ENCODE measurements around the gene IRAK1. TPM values are rescaled to one million over a fixed set of nuclear protein-coding genes. Genes with fewer than 3 reads are reported as not detected.

IRAK1 gene
- total and polyA plus RNA-seq, 10 of the 15 experiments (the other 5 are each of a cell fraction or from before 2014, with no cell fraction given): 4.2 to 136 (median 39.5) TPM

DNA sequence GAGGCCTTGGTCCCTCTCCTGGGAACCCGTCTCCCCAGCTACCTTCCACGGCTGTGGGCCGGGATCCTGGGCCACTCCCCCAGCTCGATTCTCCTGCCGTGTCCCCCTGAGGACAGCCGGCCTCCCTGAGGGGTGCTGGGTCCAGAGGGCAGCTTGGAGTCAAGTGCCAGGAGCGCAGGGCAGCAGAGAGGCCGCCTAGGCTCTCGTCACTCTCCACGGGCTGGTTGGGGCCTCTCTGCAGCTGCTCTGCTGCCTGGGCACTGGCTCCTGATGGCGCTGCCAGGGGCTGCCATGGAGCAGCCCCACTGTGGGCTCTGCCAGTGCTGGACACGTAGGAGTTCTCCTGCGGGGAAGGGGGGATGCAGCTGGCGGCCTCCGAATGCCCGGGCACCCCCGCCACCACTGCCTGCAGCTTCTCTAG lies 6.7 kb downstream of the IRAK1 start:
- no peaks in the 10 kb centered on the region for H4K20me1 ChIP-seq (ENCODE audit: control insufficient read depth, insufficient read depth)
- RAD21 ChIA-PET (ENCODE audit: unreplicated experiment): interaction anchor here (0.5 to 2.6 kb wide), 7 partner anchors 10 to 68 kb away, joined by 3 to 8 read pairs (median 4); no protein-coding TSS in a partner anchor
- ATAC-seq: no peak
- 0 out of 2 replicates have a peak, but pooled peaks have one; percentile 14 for TF ChIP-seq POLR2AphosphoS5 (IDR thresholded peaks at IDR 0.05; ENCODE audit: low read length)
- TF ChIP-seq SUPT20H (IDR thresholded peaks at IDR 0.05; ENCODE audit: borderline replicate concordance, control insufficient read depth, low read depth, low read length): no peak
- CTCF ChIA-PET: interaction anchor here (0.8 to 5.6 kb wide), 20 partner anchors 8 to 123 kb away, joined by 3 to 35 read pairs (median 5); partner anchors contain the start of genes ARHGAP4 and HCFC1
- no peak for DNase-seq (ENCODE audit: low read depth, low spot score)
- peaks cover 6% of the 10 kb centered on the region for H3K4me1 ChIP-seq (ENCODE audit: control insufficient read depth, insufficient read depth, low read length)
- in situ Hi-C loops (cut with MboI) (no loop called here), intact Hi-C loops (cut with micrococcal nuclease; ENCODE audit: unreplicated experiment) (loop anchor here (5.0 kb wide), 1 partner anchor 39 kb away; no protein-coding TSS in a partner anchor)
- H3K4me2 ChIP-seq (ENCODE audit: control insufficient read depth, insufficient read depth): no peak overlapping the region
- no peaks in the 10 kb centered on the region for H3K9me3 ChIP-seq (replicated peaks; ENCODE audit: control insufficient read depth, insufficient read depth, low read length)
- POLR2A ChIA-PET: interaction anchor here (0.7 kb wide), 1 partner anchor 300 kb away, joined by 3 read pairs; no protein-coding TSS in a partner anchor
- no peak for FAIRE-seq
- WGBS (ENCODE audit: insufficient coverage, insufficient replicate concordance, low lambda C conversion rate, missing lambda C conversion rate): 57% methylated on average over 17 of the region's 17 CpGs
- H3K36me3 ChIP-seq (ENCODE audit: control insufficient read depth in 2 of 2, insufficient read depth in 2 of 2, low read length in 1 of 2): peaks cover 0 to 5% of the 10 kb centered on the region in 2 experiments; a peak in 3 of 4 replicates
- H3K27ac ChIP-seq (ENCODE audit: control insufficient read depth, insufficient read depth): no peak overlapping the region
- H2AFZ ChIP-seq (ENCODE audit: control insufficient read depth, low read depth, low read length): no peak overlapping the region
- SMC1A ChIA-PET (ENCODE audit: uncharacterized antibody, unreplicated experiment): interaction anchor here (0.8 to 2.5 kb wide), 7 partner anchors 9 to 45 kb away, joined by 3 to 5 read pairs (median 3); no protein-coding TSS in a partner anchor
- no peak overlapping the region for H3K9ac ChIP-seq (ENCODE audit: control insufficient read depth, insufficient read depth, low read length)
- H3K79me2 ChIP-seq (ENCODE audit: control insufficient read depth, insufficient read depth, low read length): peaks cover 16% of the 10 kb centered on the region
- H3K27me3 ChIP-seq (replicated peaks in 1 of 2; ENCODE audit: control insufficient read depth in 2 of 2, insufficient read depth in 2 of 2, low read length in 1 of 2): no peaks in the 10 kb centered on the region
- H3K4me3 ChIP-seq: no peak overlapping the region
- no TSS peak for BruUV-seq (replicated peaks)

DNA sequence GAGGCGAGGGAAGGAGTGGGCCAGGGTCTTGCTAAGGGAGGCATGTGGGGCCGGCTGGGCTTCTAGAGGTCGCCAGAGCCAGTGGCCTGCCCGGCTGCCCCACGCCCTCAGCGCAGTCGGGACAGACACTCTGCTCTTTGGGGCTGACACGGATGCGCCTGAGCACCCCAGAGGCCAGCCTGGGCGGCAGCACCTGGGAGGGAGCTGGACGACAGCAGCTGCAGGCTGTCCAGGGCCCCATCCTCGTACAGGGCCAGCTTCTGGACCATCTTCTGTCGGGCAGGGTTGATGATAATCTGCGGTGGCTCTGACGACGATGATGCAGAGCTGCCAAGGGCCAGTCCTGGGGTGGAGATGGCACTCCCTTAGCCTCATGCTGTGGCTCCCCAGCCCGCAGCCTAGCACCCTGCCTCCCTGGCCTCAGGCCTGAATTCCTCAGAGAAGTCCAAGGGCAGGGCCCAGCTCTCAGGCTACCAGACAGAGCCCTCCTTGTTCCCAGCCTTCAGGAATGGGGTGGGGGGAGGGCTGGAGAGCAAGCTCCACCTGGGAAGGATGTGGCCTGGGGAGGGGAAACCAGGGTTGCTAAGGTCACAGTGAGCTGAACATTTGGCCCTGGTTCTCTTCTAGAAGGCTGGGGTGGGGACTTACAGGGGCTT lies 7.2 kb downstream of the IRAK1 start:
- BruUV-seq (replicated peaks): no TSS peak
- Histone ChIP-seq H3K4me1 (ENCODE audit: control insufficient read depth, insufficient read depth, low read length) (peaks cover 10% of the 10 kb centered on the region), H3K27me3 (replicated peaks in 1 of 2; ENCODE audit: control insufficient read depth in 2 of 2, insufficient read depth in 2 of 2, low read length in 1 of 2) (no peaks in the 10 kb centered on the region), H3K9ac (ENCODE audit: control insufficient read depth, insufficient read depth, low read length) (no peak overlapping the region), H3K4me3 (no peak overlapping the region), H3K4me2 (ENCODE audit: control insufficient read depth, insufficient read depth) (no peak overlapping the region), H4K20me1 (ENCODE audit: control insufficient read depth, insufficient read depth) (no peaks in the 10 kb centered on the region), H3K27ac (ENCODE audit: control insufficient read depth, insufficient read depth) (no peak overlapping the region), H3K36me3 (ENCODE audit: control insufficient read depth in 2 of 2, insufficient read depth in 2 of 2, low read length in 1 of 2) (peaks cover 0 to 5% of the 10 kb centered on the region in 2 experiments; a peak in 3 of 4 replicates), H3K9me3 (replicated peaks; ENCODE audit: control insufficient read depth, insufficient read depth, low read length) (no peaks in the 10 kb centered on the region), H2AFZ (ENCODE audit: control insufficient read depth, low read depth, low read length) (no peak overlapping the region), H3K79me2 (ENCODE audit: control insufficient read depth, insufficient read depth, low read length) (peaks cover 12% of the 10 kb centered on the region)
- no peak for TF ChIP-seq HCFC1 (IDR thresholded peaks at IDR 0.05; ENCODE audit: low read length)
- TF ChIP-seq SMC3 (IDR thresholded peaks at IDR 0.05; ENCODE audit: borderline replicate concordance, low read length): no peak
- no peak for TF ChIP-seq CBX5 (IDR thresholded peaks at IDR 0.05; ENCODE audit: low read depth)
- peak; percentile 33; the same call in 1 of the 2 replicates for TF ChIP-seq POLR2A (IDR thresholded peaks at IDR 0.05; ENCODE audit: low read depth, low read length)
- CTCF ChIA-PET: interaction anchor here (0.8 to 5.6 kb wide), 16 partner anchors 8 to 123 kb away, joined by 3 to 35 read pairs (median 8); partner anchors contain the start of genes ARHGAP4 and HCFC1
- RAD21 ChIA-PET (ENCODE audit: unreplicated experiment): interaction anchor here (0.6 to 2.6 kb wide), 5 partner anchors 10 to 67 kb away, joined by 3 to 8 read pairs (median 6); no protein-coding TSS in a partner anchor
- DNase-seq (ENCODE audit: low read depth, low spot score) (no peak), FAIRE-seq (no peak), ATAC-seq (no peak)
- in situ Hi-C loops (cut with MboI): no loop called here
- WGBS (ENCODE audit: insufficient coverage, insufficient replicate concordance, low lambda C conversion rate, missing lambda C conversion rate): 57% methylated on average over 17 of the region's 17 CpGs
- intact Hi-C loops (cut with micrococcal nuclease; ENCODE audit: unreplicated experiment): loop anchor here (5.0 kb wide), 1 partner anchor 40 kb away; no protein-coding TSS in a partner anchor
- SMC1A ChIA-PET (ENCODE audit: uncharacterized antibody, unreplicated experiment): interaction anchor here (0.8 to 1.3 kb wide), 5 partner anchors 9 to 29 kb away, joined by 3 to 4 read pairs (median 3); no protein-coding TSS in a partner anchor
- POLR2A ChIA-PET: no interaction called here
